ENCODE results near the gene WNT9A. TPM values are rescaled to one million over a fixed set of nuclear protein-coding genes. Genes with fewer than 3 reads are reported as not detected.

Gene WNT9A
- total RNA-seq, 3 donors from 2014 or later: 0.05 to 0.08 (median 0.05) TPM

DNA sequence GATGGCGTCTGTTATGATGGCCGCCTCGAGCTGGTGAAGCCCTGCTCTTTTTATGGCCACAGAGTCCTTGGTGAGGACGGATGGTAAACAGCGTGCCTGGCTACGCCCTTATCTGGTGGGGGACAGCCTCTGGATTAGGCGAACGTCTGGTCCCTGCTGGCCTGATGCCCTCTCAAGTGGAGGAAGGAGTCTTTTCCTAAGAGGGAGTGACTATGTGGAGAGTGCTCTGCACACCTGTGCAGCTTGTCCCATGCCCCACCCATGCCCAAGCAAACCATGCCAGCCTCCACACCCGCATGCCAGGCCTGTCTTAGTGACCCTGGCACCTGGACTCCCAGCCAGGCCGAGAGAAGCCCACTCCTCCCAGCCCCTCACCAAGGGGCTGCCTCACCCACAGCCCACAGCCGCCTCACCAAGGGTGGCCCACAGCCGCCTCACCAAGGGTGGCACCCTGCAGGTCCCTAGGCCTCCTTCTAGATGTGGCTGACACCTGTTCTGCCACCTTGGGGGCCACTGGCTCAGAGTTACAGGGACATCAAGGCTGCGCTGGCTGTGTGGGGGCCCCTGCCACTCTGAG is 40.2 kb downstream of the WNT9A start:
- no peak for DNase-seq
- Mint-ChIP-seq H3K4me3 (no peak overlapping the region), H3K4me1 (ENCODE audit: low read depth) (no peaks in the 10 kb centered on the region), H3K9me3 (no peaks in the 10 kb centered on the region), H3K36me3 (ENCODE audit: insufficient read depth) (no peaks in the 10 kb centered on the region), H3K27me3 (ENCODE audit: low read depth) (no peaks in the 10 kb centered on the region)
- no peak for ATAC-seq

DNA sequence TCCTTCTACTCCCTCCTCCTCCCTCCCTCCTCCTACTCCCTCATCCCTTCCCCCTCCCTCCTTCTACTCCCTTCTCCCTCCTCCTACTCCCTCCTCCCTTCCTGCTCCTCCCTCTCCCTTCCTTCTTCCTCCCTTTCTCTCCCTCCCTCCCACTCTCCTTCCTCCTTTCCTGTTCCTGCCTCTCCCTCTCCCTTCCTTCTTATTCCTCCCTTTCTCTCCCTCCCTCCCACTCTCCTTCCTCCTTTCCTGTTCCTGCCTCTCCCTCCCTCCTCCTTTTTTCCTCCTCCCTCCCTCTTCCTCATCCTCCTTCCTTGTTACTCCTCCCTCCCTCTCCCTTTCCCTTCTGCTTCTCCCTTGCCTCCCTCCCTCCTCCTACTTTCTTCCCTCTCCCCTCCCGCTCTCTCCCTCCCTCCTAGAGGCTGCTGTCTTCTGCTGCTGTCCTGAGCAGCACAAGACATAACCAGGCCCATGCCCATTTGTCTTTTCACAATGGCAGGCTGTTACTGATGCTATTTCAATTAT is 41.1 kb downstream of the WNT9A start:
- H3K9me3 Mint-ChIP-seq: no peaks in the 10 kb centered on the region
- H3K36me3 Mint-ChIP-seq (ENCODE audit: insufficient read depth): no peaks in the 10 kb centered on the region
- DNase-seq (no peak), ATAC-seq (no peak)
- H3K27me3 Mint-ChIP-seq (ENCODE audit: low read depth): no peaks in the 10 kb centered on the region
- H3K4me3 Mint-ChIP-seq: no peak overlapping the region
- H3K4me1 Mint-ChIP-seq (ENCODE audit: low read depth): peaks cover 2% of the 10 kb centered on the region

DNA sequence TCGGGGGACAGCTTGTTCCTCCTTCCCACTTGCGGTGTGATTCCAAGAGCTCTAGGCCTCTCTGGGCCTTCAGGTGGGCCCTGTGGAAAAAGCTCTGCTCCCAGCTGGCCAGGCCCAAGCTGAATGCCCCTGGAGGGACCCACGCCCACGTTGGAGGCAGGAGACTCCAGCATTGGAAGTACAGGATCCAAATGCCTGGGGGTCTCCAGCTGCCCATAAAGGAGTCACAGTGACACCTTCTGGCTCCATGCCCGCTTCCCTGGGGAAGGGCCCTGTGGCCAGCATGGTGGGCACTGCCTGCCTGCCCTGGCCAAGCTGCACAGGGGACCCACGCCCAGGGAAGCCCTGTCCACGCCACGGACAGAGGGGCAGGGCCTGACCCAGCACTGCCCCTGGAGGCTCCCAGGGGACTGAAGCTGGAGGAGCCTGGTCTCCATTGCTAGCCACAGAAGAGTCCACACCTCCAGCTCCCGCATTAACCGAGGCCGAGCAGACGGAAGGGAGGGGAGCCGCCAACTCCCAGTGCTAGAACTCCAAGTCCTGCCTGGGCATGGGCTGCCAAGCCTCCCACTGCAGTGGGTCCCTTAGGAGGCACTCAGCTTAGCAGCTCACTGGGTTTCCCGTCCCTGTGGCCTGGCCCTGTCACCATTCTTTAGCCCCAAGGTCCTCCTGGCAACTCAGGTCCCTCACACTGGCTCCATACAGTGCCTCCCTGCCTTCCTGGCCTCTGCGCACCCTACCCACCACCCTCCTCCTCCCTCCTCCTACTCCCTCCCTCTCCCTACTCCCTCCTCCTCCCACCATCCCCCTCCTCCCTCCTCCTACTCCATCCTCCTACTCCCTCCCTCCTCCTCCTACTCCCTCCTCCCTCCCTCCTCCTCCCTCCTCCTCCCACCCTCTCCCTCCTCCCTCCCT is 41.9 kb downstream of the WNT9A start:
- DNase-seq (no peak), ATAC-seq (no peak)
- Mint-ChIP-seq H3K9me3 (no peaks in the 10 kb centered on the region), H3K36me3 (ENCODE audit: insufficient read depth) (no peaks in the 10 kb centered on the region), H3K4me1 (ENCODE audit: low read depth) (peaks cover 3% of the 10 kb centered on the region), H3K4me3 (no peak overlapping the region), H3K27me3 (ENCODE audit: low read depth) (no peaks in the 10 kb centered on the region)

DNA sequence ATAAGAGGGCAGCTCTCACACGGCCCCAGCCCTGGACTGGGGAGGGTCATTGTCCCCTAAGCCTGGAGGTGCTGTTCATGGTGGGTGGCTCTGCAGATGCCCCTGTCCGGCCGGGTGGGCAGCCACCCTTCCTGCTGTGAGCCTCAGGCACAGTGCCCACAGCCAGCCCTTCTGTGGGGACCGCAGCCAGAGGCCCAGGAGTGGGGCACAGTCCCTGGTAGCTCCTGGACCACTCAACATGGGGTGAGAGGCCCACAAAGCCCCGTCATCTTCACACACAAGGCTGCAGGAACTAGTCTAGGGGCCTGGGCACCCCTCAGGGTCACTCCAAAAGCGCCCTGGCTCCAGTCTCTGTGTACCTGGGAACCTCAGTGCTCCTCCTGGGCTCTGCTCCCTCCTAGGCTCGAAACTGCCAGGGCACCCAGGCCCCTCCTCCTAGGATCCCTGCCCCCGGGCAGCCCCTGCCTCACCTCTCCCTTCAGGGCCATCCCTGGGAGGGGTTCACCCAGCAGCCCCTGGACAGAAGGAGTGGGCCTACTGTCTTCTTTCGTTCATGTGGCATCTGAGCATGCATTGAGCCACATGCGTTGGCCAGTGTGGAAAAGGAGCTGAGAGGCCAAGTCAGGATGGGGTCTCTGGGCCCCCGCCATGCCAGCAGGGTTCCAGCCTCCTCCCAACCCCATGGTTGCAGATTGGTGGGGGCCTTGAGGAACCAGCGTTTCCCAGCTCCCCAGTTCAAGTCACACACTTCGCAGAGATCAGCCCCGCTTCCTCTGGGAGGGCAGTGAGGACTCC is 43.0 kb downstream of the WNT9A start:
- Mint-ChIP-seq H3K4me3 (no peak overlapping the region), H3K9me3 (no peaks in the 10 kb centered on the region), H3K36me3 (ENCODE audit: insufficient read depth) (no peaks in the 10 kb centered on the region), H3K4me1 (ENCODE audit: low read depth) (peaks cover 5% of the 10 kb centered on the region), H3K27me3 (ENCODE audit: low read depth) (peaks cover 1% of the 10 kb centered on the region)
- DNase-seq (no peak), ATAC-seq (no peak)

DNA sequence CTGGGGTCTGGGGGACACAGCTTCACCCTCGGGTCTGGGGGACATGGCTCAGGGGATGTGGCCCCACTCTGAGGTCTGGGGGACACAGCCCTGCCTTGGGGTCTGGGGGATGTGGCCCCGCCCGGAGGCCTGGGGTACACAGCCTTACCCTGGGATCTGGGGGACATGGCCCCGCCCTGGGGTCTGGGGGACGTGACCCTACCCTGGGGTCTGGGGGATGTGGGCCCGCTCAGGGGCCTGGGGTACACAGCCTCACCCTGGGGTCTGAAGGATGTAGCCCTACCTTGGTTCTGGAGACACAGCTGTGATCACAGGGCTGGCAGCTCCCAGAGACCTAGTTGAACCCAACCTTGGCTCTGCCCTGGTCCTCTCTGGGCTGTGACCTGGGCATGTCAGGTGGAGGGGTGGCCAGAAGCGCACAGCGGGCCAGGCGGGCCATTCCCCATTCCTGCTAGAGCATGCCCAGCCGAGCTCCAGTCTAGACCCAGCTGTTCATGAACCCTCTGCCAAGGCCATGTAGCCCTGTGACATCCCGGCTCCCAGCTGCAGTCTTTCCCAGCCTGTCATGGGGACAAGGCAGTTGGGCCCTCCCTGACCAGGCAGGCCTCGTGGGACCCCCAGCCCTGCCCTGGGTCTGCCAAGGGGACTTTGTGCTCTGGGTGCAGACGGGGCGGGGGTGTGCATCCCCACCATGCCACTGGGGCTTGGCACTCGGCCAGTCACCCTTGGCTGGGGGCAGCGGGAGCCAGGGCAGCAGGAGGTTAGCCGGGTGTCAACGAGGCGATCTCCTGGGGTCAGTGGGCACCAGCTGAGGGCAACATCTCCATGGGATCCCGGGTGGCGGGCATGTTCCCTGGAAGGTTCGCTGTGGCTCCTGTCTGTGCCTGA is 43.9 kb downstream of the WNT9A start:
- Mint-ChIP-seq H3K4me1 (ENCODE audit: low read depth) (peaks cover 6% of the 10 kb centered on the region), H3K36me3 (ENCODE audit: insufficient read depth) (no peaks in the 10 kb centered on the region), H3K27me3 (ENCODE audit: low read depth) (peaks cover 1% of the 10 kb centered on the region), H3K9me3 (no peaks in the 10 kb centered on the region), H3K4me3 (no peak overlapping the region)
- ATAC-seq: no peak
- DNase-seq: no peak

DNA sequence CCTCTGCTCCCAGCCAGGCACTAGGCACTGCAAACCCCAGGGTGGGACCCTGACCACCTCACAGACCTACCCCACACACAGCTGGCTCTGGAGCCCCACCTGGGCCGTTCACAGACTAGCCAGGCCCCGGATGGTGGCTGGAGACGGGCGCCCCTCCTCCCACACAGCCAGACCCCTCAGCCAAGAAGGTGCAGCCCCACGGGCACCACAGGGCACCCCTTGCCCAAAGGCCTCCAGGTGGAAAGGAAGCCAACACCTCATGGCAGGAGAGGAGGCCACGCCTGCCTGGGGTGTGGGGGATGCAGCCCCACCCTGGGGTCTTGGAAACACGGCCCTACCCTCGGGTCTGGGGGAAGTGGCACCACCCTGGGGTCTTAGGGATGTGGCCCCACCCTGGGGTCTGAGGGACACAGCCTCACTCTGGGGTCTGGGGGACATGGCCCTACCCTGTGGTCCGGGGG is 44.6 kb downstream of the WNT9A start:
- no peaks in the 10 kb centered on the region for H3K9me3 Mint-ChIP-seq
- H3K4me1 Mint-ChIP-seq (ENCODE audit: low read depth): peaks cover 7% of the 10 kb centered on the region
- no peaks in the 10 kb centered on the region for H3K36me3 Mint-ChIP-seq (ENCODE audit: insufficient read depth)
- DNase-seq: no peak
- ATAC-seq: no peak
- H3K4me3 Mint-ChIP-seq: no peak overlapping the region
- peaks cover 1% of the 10 kb centered on the region for H3K27me3 Mint-ChIP-seq (ENCODE audit: low read depth)

DNA sequence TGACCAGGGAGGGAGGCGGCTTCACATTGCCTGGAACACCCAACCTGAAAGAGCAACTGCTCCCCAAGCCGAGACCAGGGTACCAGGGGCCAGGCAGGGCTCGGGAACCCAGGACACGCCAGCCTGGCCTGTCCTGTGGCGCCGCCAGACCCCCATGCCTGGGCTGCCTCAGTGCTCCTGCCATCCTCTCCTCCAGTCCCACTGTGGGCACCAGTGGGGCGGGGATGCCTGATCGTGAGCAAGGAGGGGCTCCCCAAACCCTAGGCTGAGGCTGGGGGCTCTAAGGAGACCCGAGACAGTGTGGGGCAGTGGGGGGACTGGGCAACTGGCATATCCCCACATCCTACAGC is 45.1 kb downstream of the WNT9A start:
- no peaks in the 10 kb centered on the region for H3K36me3 Mint-ChIP-seq (ENCODE audit: insufficient read depth)
- no peak overlapping the region for H3K4me3 Mint-ChIP-seq
- no peaks in the 10 kb centered on the region for H3K9me3 Mint-ChIP-seq
- peaks cover 1% of the 10 kb centered on the region for H3K27me3 Mint-ChIP-seq (ENCODE audit: low read depth)
- peak in 1 of 2 donors; percentile 10 for ATAC-seq
- H3K4me1 Mint-ChIP-seq (ENCODE audit: low read depth): peaks cover 10% of the 10 kb centered on the region
- no peak for DNase-seq

DNA sequence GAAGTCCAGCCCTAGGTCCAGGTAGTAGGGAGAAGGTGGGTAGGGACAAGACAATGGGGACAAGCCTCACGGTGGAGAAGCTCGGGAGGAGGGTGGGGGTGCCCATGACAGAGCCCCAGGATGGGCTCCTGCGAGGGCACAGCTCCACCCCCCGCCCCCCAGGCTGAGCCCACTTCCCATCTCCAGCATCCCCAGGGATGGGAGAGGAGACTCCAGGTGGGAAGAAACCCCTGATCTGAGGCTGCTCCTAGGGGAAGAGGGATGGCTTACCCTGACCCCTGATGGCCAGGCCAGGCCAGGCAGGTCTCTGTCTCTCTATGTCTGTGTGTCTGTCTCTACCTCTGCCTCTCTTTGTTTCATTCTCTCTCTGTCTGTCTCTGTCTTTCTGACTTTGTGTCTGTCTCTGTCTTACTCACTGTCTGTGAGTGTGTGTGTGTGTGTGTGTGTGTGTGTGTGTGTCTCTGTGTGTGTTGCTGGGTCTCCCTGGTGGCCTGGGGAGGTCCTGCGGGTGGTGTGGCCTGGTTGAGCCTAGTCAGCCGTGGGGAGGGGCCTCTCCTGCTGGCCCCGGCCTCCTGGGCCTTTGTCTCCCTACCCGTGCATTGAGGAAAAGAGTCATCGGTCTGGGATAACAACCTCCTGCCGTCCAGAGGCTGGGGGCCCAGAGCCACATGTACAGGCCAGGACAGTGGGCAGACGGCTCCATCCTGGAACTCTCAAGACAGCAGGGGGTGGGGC is 45.7 kb downstream of the WNT9A start:
- no peaks in the 10 kb centered on the region for H3K9me3 Mint-ChIP-seq
- H3K4me1 Mint-ChIP-seq (ENCODE audit: low read depth): peaks cover 11% of the 10 kb centered on the region
- H3K36me3 Mint-ChIP-seq (ENCODE audit: insufficient read depth): no peaks in the 10 kb centered on the region
- DNase-seq: no peak
- ATAC-seq: peak; percentile 19 to 49
- H3K27me3 Mint-ChIP-seq (ENCODE audit: low read depth): peaks cover 1% of the 10 kb centered on the region
- no peak overlapping the region for H3K4me3 Mint-ChIP-seq

DNA sequence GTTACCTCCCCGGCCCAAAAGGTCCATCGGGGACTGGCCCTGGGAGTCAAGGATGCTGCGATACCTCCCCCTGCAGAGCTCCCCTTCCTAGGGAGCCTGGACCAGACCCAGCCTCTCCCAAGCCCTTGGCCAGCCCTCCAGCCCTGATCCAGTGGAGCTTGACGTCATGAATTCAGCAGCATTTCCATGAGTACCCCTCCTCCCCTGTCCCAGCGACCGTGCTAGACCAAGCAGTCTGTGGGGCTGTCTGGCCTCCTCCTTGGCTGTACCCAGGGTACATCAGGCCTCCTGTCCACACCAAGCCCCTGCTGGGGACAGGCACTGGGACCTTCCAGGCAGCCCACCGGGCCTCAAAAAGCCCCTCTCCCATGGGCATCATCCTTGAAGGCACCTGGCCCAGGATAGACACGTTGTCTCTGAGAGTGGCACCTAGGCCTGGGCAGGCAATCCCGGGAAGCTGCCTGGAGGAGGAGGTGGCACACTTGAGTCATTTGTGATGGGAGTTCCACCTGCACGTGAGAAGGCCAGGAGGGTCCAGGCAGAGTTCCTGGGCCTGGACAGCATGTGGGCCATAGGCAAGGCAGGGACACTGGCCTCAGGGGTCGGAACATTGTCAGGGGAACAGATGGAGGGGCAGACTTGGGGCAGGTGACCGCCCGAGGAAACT is 46.4 kb downstream of the WNT9A start:
- H3K4me1 Mint-ChIP-seq (ENCODE audit: low read depth): peaks cover 11% of the 10 kb centered on the region
- H3K27me3 Mint-ChIP-seq (ENCODE audit: low read depth): peaks cover 1% of the 10 kb centered on the region
- no peak overlapping the region for H3K4me3 Mint-ChIP-seq
- DNase-seq (no peak), ATAC-seq (no peak)
- no peaks in the 10 kb centered on the region for H3K9me3 Mint-ChIP-seq
- H3K36me3 Mint-ChIP-seq (ENCODE audit: insufficient read depth): no peaks in the 10 kb centered on the region

DNA sequence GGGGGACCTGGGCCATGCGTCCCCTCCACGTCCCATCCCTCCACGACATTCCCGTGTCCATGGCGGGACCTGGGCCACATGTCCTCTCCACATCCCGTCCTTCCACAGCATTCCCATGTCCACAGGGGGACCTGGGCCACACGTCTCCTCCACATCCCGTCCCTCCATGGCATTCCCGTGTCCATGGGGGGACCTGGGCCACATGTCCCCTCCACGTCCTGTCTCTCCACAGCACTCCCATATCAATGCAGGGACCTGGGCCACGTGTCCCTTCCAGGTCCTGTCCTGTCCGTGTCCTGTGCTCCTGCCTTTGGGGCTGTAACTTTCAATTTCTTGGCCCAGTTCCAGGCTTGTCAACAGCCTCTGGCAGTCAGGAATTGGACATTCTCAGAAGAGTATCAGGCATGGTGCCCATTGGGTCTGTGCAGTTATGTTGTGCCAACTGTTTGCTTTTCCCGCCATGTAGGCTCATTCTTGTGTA is 47.1 kb downstream of the WNT9A start:
- H3K27me3 Mint-ChIP-seq (ENCODE audit: low read depth): peaks cover 1% of the 10 kb centered on the region
- DNase-seq (no peak), ATAC-seq (no peak)
- no peaks in the 10 kb centered on the region for H3K36me3 Mint-ChIP-seq (ENCODE audit: insufficient read depth)
- no peak overlapping the region for H3K4me3 Mint-ChIP-seq
- H3K9me3 Mint-ChIP-seq: no peaks in the 10 kb centered on the region
- peaks cover 11% of the 10 kb centered on the region for H3K4me1 Mint-ChIP-seq (ENCODE audit: low read depth)

DNA sequence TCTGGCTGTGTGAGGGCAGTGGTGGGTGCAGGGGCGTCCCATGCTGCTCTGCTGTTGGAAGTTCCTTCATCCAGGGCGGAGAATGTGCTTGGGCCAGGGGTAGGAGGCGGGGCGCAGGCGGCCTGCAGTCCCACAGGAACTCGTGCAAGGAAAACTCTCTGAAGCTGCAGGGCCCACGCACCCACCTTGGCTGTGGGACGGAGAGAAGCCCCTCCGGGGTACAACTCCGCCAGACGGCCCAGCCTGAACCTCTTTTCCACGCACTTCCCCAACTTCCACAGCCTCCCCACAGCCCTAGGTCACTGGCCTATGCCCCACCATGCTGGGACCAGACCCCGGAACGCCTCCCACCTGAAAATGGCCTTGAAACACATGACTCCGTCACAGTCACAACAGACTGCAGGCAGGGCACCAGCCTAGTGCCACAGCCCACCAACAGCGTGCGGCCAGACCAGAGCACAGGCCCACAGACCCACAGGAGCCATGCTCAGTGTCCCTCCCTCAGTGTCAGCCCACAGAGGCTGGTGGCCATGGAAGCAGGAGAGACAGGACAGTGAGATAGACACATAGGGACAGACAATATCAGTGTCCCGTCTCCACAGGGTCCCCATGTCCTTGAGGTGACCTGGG is 47.8 kb downstream of the WNT9A start:
- Mint-ChIP-seq H3K27me3 (ENCODE audit: low read depth) (peaks cover 1% of the 10 kb centered on the region), H3K9me3 (no peaks in the 10 kb centered on the region), H3K4me3 (no peak overlapping the region), H3K4me1 (ENCODE audit: low read depth) (peaks cover 11% of the 10 kb centered on the region), H3K36me3 (ENCODE audit: insufficient read depth) (no peaks in the 10 kb centered on the region)
- no peak for ATAC-seq
- DNase-seq: no peak

DNA sequence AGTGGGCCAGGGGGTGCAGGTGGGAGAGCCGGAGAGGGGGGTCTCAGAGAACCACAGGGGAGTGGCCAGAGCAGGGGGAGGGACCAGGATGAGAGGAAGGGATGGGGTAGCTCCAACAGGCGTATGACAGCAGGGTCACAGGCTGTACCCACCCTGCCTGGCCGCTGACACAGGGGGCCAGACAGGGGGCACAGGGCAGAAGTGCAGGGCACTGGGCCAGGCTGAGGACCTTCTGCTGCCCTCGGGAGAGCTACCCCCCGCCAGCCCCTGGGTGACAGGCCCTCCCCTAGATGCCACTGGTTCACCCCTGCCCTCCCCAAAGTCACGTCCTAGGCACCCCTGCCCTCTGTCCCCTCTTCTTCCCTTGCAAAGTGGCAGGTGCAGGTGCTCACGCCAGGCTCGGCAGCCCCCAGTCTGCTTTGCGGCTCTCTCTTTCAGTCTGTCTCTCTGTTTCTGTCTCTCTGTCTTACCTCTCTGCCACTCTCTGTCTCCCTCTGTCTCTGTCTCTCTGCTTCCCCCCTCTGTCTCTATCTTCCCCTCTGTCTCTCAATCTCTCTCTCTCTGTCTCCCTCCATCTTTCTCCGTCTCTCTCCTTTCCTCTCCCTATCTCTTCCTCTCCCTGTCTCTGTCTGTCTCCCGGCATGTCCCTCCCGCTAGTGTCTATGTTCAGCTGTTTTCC is 48.5 kb downstream of the WNT9A start:
- ATAC-seq: no peak
- Mint-ChIP-seq H3K4me3 (no peak overlapping the region), H3K9me3 (no peaks in the 10 kb centered on the region), H3K36me3 (ENCODE audit: insufficient read depth) (no peaks in the 10 kb centered on the region), H3K27me3 (ENCODE audit: low read depth) (peaks cover 1% of the 10 kb centered on the region), H3K4me1 (ENCODE audit: low read depth) (peaks cover 11% of the 10 kb centered on the region)
- no peak for DNase-seq
